Measurements from ENCODE around the gene CNGA1. TPM values are rescaled to one million over a fixed set of nuclear protein-coding genes. Genes with fewer than 3 reads are reported as not detected.

The CNGA1 gene
- total RNA-seq, 3 donors from 2014 or later = 1.9 to 5.1 (median 2.3) TPM

DNA sequence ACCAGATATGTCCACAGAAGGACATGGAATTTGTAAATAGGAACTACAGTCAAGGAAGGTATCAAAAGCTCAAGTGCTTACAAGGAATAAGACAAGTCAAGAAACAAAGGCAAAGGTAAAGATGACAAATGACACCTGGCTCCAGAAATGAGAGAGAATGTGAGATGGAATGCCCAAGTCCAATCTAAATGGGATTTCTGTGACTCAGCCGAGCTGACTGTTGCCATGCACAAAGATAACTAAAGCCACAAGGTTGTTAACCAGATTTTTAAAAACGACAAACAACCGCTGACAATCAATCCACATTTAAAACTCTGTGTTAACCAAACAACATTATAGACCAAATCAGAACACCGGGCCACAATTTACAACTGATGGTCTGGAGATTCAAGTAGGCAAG is 103.2 kb downstream of the CNGA1 start:
- peak overlapping the region; percentile 84 to 89 for H3K27ac ChIP-seq
- no peaks in the 10 kb centered on the region for H3K27me3 ChIP-seq
- TF ChIP-seq, protein P1, sequence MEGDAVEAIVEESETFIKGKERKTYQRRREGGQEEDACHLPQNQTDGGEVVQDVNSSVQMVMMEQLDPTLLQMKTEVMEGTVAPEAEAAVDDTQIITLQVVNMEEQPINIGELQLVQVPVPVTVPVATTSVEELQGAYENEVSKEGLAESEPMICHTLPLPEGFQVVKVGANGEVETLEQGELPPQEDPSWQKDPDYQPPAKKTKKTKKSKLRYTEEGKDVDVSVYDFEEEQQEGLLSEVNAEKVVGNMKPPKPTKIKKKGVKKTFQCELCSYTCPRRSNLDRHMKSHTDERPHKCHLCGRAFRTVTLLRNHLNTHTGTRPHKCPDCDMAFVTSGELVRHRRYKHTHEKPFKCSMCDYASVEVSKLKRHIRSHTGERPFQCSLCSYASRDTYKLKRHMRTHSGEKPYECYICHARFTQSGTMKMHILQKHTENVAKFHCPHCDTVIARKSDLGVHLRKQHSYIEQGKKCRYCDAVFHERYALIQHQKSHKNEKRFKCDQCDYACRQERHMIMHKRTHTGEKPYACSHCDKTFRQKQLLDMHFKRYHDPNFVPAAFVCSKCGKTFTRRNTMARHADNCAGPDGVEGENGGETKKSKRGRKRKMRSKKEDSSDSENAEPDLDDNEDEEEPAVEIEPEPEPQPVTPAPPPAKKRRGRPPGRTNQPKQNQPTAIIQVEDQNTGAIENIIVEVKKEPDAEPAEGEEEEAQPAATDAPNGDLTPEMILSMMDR (IDR thresholded peaks at IDR 0.05) = no peak
- TF ChIP-seq POLR2A (IDR thresholded peaks at IDR 0.05) (no peak), POLR2AphosphoS5 (IDR thresholded peaks at IDR 0.05) (no peak)
- no peaks in the 10 kb centered on the region for H3K9me3 ChIP-seq
- H3K4me3 ChIP-seq = peak overlapping the region; percentile 75 to 87 (median 86)
- peaks cover 0 to 6% of the 10 kb centered on the region in 2 donors for H3K4me1 ChIP-seq
- intact Hi-C loops (cut with DNase I; ENCODE audit: low total_unique reads) = no loop called here
- DNase-seq (ENCODE audit: low spot score in 2 of 2) = no peak
- H3K36me3 ChIP-seq = no peaks in the 10 kb centered on the region

DNA sequence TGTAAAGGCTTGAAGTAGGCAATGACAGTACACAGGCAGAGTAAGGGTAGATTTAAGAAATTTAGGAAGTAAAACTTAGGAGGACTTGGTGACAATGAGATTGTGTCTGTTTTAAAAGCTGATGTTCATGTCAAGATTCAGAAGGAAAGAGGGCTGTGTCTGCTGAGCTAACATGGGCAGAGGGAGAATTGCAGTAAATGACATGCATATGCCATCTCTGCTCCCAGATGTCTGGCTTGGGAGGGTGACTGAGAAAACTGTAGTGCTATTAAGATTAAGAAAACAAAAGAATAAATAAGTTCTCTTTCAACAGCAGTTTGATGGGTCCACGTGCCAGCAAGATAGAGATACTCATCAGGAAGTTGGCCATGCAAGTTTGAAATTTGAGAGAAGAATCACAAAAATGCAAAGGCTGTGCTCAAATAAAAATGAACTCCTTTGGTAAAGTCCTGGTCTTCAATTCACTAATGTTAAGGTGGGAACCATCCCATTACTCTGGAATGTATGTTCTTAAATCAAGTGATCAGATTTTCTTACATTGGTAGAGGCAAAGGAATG is 109.3 kb downstream of the CNGA1 start:
- Histone ChIP-seq H3K27me3 (no peaks in the 10 kb centered on the region), H3K27ac (no peak overlapping the region), H3K4me1 (no peaks in the 10 kb centered on the region), H3K9me3 (no peaks in the 10 kb centered on the region), H3K4me3 (no peak overlapping the region), H3K36me3 (peaks cover 4% of the 10 kb centered on the region)
- TF ChIP-seq POLR2AphosphoS5 (IDR thresholded peaks at IDR 0.05) (no peak), POLR2A (IDR thresholded peaks at IDR 0.05) (no peak)
- TF ChIP-seq, protein P1 (IDR thresholded peaks at IDR 0.05) = no peak
- no peak for DNase-seq (ENCODE audit: low spot score in 2 of 2)
- intact Hi-C loops (cut with DNase I; ENCODE audit: low total_unique reads) = no loop called here

DNA sequence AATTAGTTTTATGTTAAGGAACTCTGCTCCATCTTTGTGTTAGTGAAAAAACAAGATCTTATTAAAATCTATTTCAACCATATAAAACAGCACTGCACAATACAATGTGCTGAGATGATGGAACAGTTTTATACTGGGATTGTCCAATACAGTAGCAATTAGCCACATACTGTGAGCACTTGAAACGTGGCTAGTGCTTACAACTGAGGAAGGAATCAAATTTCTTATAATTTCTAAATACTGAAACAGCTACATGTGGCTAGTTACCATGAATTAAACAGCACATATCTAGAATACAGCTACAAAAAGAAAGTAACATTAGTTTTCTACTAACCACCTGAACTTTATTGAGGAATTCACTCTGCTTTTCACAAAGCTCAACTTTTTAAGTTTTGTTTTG is 116.8 kb downstream of the CNGA1 start:
- H3K9me3 ChIP-seq = no peaks in the 10 kb centered on the region
- no peak overlapping the region for H3K27ac ChIP-seq
- TF ChIP-seq, protein P1 (IDR thresholded peaks at IDR 0.05) = no peak
- TF ChIP-seq POLR2A (IDR thresholded peaks at IDR 0.05) (no peak), POLR2AphosphoS5 (IDR thresholded peaks at IDR 0.05) (no peak)
- H3K4me1 ChIP-seq = no peaks in the 10 kb centered on the region
- DNase-seq (ENCODE audit: low spot score in 2 of 2) = no peak
- no peak overlapping the region for H3K4me3 ChIP-seq
- H3K36me3 ChIP-seq = peaks cover 6% of the 10 kb centered on the region
- no peaks in the 10 kb centered on the region for H3K27me3 ChIP-seq
- intact Hi-C loops (cut with DNase I; ENCODE audit: low total_unique reads) = no loop called here

DNA sequence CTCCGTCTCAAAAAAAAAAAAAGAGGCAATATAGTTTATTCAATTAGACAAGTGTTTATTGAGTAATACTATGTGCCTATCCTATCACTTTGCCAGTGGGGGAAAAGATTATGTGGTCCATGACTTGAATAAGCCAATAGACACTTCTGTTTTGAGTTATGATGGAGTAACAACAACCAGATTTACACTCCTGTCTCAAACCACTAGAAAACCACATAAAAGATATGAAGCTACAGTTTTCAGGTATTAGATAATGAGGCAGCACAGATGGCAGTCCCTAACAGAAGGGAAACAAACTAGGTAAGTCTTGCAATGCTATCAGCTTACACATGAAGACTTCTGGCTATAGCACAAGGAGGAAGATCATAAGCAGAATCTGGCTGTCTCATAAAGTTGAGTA is 124.6 kb downstream of the CNGA1 start:
- Histone ChIP-seq H3K9me3 (no peaks in the 10 kb centered on the region), H3K27me3 (no peaks in the 10 kb centered on the region), H3K27ac (no peak overlapping the region), H3K36me3 (peaks cover 12% of the 10 kb centered on the region), H3K4me3 (no peak overlapping the region), H3K4me1 (no peaks in the 10 kb centered on the region)
- TF ChIP-seq POLR2A (IDR thresholded peaks at IDR 0.05) (no peak), POLR2AphosphoS5 (IDR thresholded peaks at IDR 0.05) (no peak)
- TF ChIP-seq, protein P1 (IDR thresholded peaks at IDR 0.05) = no peak
- intact Hi-C loops (cut with DNase I; ENCODE audit: low total_unique reads) = no loop called here
- no peak for DNase-seq (ENCODE audit: low spot score in 2 of 2)

Other genes with a start within 250 kb of the CNGA1 start
- 1 to 10 TPM; 1.6 to 6.4 (median 1.6) TPM for gene CORIN, start 178.6 kb downstream of the CNGA1 start, total RNA-seq
- 10 to 100 TPM; 12.5 to 22.7 (median 20.0) TPM for gene NFXL1, start 102.1 kb downstream of the CNGA1 start, total RNA-seq
- 1 to 10 TPM in 2 of 3 donors, under 1 TPM in 1; under 0.01 to 9.4 (median 2.0) TPM for gene NIPAL1, start 91 bp upstream of the CNGA1 start, total RNA-seq
- 1 to 10 TPM; 1.6 to 3.4 (median 3.2) TPM for gene TXK, start 117.6 kb upstream of the CNGA1 start, total RNA-seq